OCI-LY7 (cell line): ENCODE measurements around the gene BCL2L12. TPM values are rescaled to one million over a fixed set of nuclear protein-coding genes. Genes with fewer than 3 reads are reported as not detected.

Experiments used
- BruUV-seq: library from RNA; stranded (reverse); fragments of 400-500 nt; replicated peaks from 2 replicates; lab custom pipeline; 2021; lab: Mats Ljungman, UMichigan
- CTCF ChIA-PET: fragments of 300-600 bp; sonication (Branson Sonifier 250); formaldehyde crosslinking; loops from one replicate; lab custom pipeline; 2022; ENCODE audit warnings: antibody characterized with exemption; ENCODE audit not compliant: unreplicated experiment; lab: Charles Lee
- POLR2A ChIA-PET: fragments of 300-600 bp; sonication (Branson Sonifier 250); formaldehyde crosslinking; loops from one replicate; lab custom pipeline; 2022; ENCODE audit warnings: antibody characterized with exemption; lab: Charles Lee
- DNase-seq: peaks from one replicate; pipeline ENCODE4 v3.0.0-alpha.2; 2015; ENCODE audit warnings: low spot score
- H2AFZ ChIP-seq: fragments of 200-600 bp; sonication (generic), shearing (Covaris generic); 2 replicates; pipeline ENCODE4 v1.6.1; 2014; ENCODE audit warnings: mild to moderate bottlenecking, antibody characterized with exemption, low read length, moderate library complexity
- H3K27ac ChIP-seq: fragments of 200-600 bp; sonication (generic); 2 replicates; pipeline ENCODE4 v1.5.1; 2014; ENCODE audit warnings: mixed run types, low read depth, mild to moderate bottlenecking, moderate library complexity, low read length, inconsistent platforms; ENCODE audit not compliant: poor library complexity, severe bottlenecking
- H3K36me3 ChIP-seq: fragments of 200-600 bp; sonication (generic); 2 replicates; pipeline ENCODE4 v1.6.1; 2014; ENCODE audit warnings: mild to moderate bottlenecking, antibody characterized with exemption, low read length, moderate library complexity, mixed read lengths; ENCODE audit not compliant: insufficient read depth
- H3K4me1 ChIP-seq: fragments of 200-600 bp; sonication (generic); 2 replicates; pipeline ENCODE4 v1.5.1; 2014; ENCODE audit warnings: mild to moderate bottlenecking, low read length; ENCODE audit not compliant: insufficient read depth, poor library complexity, severe bottlenecking
- H3K4me2 ChIP-seq: fragments of 200-600 bp; sonication (generic); 2 replicates; pipeline ENCODE4 v1.6.1; 2014; ENCODE audit warnings: mild to moderate bottlenecking, low read length
- H3K4me3 ChIP-seq: fragments of 200-600 bp; sonication (generic); 2 replicates; pipeline ENCODE4 v1.5.1; 2014; ENCODE audit warnings: mild to moderate bottlenecking, low read depth, low read length; ENCODE audit not compliant: poor library complexity, severe bottlenecking
- H3K79me2 ChIP-seq: fragments of 200-600 bp; sonication (generic); 2 replicates; pipeline ENCODE4 v1.6.1; 2016; ENCODE audit warnings: low read depth, mild to moderate bottlenecking, low read length, moderate library complexity, mixed read lengths; ENCODE audit not compliant: insufficient read depth
- H3K9me2 ChIP-seq: fragments of 200-600 bp; sonication (generic); 2 replicates; pipeline ENCODE4 v1.6.1; 2016; ENCODE audit warnings: mild to moderate bottlenecking, low read length, mixed read lengths; ENCODE audit not compliant: insufficient read depth
- H3K9me3 ChIP-seq: fragments of 200-600 bp; sonication (generic); 2 replicates; pipeline ENCODE4 v1.6.1; 2014; ENCODE audit warnings: mild to moderate bottlenecking, mixed run types, low read length, mixed read lengths
- H4K20me1 ChIP-seq: fragments of 200-600 bp; sonication (generic); 2 replicates; pipeline ENCODE4 v1.6.1; 2014; ENCODE audit warnings: mild to moderate bottlenecking, antibody characterized with exemption, low read length, moderate library complexity, mixed read lengths; ENCODE audit not compliant: insufficient read depth
- EZH2phosphoT487 ChIP-seq: fragments of 200-600 bp; sonication (generic); IDR thresholded peaks from 2 replicates; pipeline ENCODE4 v1.6.1; 2018; ENCODE audit warnings: low read depth, borderline replicate concordance, mild to moderate bottlenecking, mixed run types, antibody characterized with exemption, low read length, moderate library complexity, mixed read lengths
- intact Hi-C: fragments of 100-400 bp; cut with micrococcal nuclease; formaldehyde crosslinking; loops from one replicate; pipeline ENCODE4 v1.10.0; 2022; ENCODE audit not compliant: unreplicated experiment
- total RNA-seq, 2 experiments: library from RNA; depleted of rRNA in 1 of 2; stranded (reverse); fragments of >200 nt in 1 of 2; shearing (Covaris generic) in 1 of 2; gene quantifications; 2 replicates each; pipeline ENCODE4 v1.2.3, GENCODE V29; 2014 to 2022
- TF ChIP-seq, protein P1 (sequence below): fragments of 200-600 bp; sonication (generic); conservative IDR thresholded peaks from 2 replicates; pipeline ENCODE4 v1.5.1; 2014; ENCODE audit warnings: mild to moderate bottlenecking, antibody characterized with exemption, low read length, moderate library complexity, mixed read lengths

BCL2L12 gene
- total RNA-seq, 2 experiments from 2014 or later = 38.9 to 65.4 TPM

DNA sequence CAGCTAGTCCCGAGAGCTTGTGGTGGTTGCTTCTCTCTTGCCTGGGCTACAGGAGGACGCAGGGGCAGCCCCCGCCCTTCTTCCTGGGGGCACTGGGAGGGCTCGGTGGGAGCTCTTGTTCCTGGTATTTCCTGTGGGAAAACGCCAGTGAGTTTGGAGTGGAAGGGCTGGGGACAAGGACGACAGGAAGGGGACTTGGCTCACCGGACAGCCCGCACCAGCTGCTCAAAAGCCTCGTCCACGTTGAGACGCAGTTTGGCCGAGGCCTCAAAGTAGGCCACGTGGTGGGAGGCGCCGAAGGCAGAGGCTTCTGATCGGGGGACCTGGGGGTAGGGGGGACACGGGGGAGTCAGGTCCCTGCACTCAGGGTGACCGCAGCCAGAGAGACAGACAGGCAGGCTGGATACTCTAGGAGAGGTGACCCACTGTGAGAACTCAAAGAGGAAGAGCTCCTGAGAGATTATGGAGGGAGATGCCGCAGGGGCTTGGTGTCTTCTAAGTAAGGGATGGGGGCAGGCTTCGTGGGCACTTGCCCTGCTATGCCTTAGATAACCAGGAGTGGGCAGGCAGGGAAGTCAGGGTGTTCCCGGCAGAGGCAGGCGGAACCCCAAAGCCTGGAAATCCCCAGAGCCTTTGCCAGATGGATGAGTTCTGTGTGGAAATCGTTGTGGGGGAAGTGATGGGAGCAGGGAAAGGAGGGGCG lies 30.1 kb upstream of the BCL2L12 start:
- H3K4me3 ChIP-seq = no peak overlapping the region
- no TSS peak for BruUV-seq
- no peaks in the 10 kb centered on the region for H3K9me3 ChIP-seq
- H4K20me1 ChIP-seq = no peaks in the 10 kb centered on the region
- no peak overlapping the region for H3K27ac ChIP-seq
- H3K4me2 ChIP-seq = no peak overlapping the region
- H2AFZ ChIP-seq = no peak overlapping the region
- TF ChIP-seq EZH2phosphoT487 = no peak
- TF ChIP-seq, protein P1, sequence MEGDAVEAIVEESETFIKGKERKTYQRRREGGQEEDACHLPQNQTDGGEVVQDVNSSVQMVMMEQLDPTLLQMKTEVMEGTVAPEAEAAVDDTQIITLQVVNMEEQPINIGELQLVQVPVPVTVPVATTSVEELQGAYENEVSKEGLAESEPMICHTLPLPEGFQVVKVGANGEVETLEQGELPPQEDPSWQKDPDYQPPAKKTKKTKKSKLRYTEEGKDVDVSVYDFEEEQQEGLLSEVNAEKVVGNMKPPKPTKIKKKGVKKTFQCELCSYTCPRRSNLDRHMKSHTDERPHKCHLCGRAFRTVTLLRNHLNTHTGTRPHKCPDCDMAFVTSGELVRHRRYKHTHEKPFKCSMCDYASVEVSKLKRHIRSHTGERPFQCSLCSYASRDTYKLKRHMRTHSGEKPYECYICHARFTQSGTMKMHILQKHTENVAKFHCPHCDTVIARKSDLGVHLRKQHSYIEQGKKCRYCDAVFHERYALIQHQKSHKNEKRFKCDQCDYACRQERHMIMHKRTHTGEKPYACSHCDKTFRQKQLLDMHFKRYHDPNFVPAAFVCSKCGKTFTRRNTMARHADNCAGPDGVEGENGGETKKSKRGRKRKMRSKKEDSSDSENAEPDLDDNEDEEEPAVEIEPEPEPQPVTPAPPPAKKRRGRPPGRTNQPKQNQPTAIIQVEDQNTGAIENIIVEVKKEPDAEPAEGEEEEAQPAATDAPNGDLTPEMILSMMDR = no peak
- no peak for DNase-seq
- no peaks in the 10 kb centered on the region for H3K9me2 ChIP-seq
- peaks cover 7% of the 10 kb centered on the region for H3K4me1 ChIP-seq
- ChIA-PET CTCF (no interaction called here), POLR2A (no interaction called here)
- no peaks in the 10 kb centered on the region for H3K79me2 ChIP-seq
- intact Hi-C loops = no loop called here
- H3K36me3 ChIP-seq = no peaks in the 10 kb centered on the region

DNA sequence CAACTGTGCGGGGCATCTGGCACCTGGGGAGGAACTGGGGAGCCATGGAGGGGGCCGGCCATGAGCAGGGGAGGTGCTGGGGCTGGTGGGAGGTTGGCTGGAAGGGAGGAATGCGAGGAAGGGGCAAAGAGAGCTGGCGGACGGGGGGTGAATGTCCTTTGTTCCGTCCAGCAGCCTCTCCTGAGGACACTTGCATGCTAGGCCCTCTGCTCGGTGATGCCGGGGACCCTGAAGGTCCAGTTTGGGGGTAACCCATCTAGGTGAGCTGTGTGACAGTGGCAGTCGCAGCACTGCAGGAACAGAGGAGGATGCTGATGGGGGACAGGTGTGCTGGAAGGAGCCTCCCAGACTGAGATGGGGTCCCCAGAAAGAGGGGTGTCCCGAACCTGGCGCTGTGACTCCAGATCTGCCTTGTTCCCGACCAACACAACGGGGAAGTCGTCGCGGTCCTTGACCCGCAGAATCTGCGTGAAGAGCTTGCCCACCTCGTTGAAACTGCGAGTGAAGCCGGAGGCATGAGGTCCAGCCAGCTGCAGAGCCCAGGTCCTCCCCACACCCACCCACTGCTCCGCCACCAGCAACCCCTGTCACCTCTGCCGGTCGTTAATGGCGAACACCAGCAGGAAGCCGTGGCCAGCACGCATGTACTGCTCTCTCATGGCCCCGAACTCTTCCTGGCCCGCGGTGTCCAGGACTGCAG lies 29.4 kb upstream of the BCL2L12 start:
- TF ChIP-seq EZH2phosphoT487 = no peak
- TF ChIP-seq, protein P1 = no peak
- no peaks in the 10 kb centered on the region for H3K9me2 ChIP-seq
- H3K4me2 ChIP-seq = no peak overlapping the region
- H3K9me3 ChIP-seq = no peaks in the 10 kb centered on the region
- no TSS peak for BruUV-seq
- H3K4me1 ChIP-seq = peaks cover 7% of the 10 kb centered on the region
- no peak overlapping the region for H2AFZ ChIP-seq
- no peaks in the 10 kb centered on the region for H3K36me3 ChIP-seq
- POLR2A ChIA-PET = no interaction called here
- H3K4me3 ChIP-seq = no peak overlapping the region
- CTCF ChIA-PET = no interaction called here
- no peak for DNase-seq
- H4K20me1 ChIP-seq = no peaks in the 10 kb centered on the region
- H3K27ac ChIP-seq = no peak overlapping the region
- intact Hi-C loops = no loop called here
- 0 out of 2 replicates have a peak, but pooled peaks cover 5% of the 10 kb centered on the region for H3K79me2 ChIP-seq
